H1 (cell line): Measurements from ENCODE around the gene NCOA6. TPM values are rescaled to one million over a fixed set of nuclear protein-coding genes. Genes with fewer than 3 reads are reported as not detected.

Experiments used
- CEBPB ChIP-seq: IDR thresholded peaks from 2 replicates; pipeline ENCODE4 v1.6.1; 2012; ENCODE audit warnings: low read depth, low read length
- CHD7 ChIP-seq: fragments of 300-600 bp; sonication (generic); IDR thresholded peaks from 2 replicates; pipeline ENCODE4 v1.7.1; 2012; ENCODE audit warnings: low read length, moderate library complexity, mild to moderate bottlenecking, inconsistent platforms; ENCODE audit not compliant: insufficient replicate concordance
- PHF8 ChIP-seq: fragments of 200-600 bp; sonication (generic); conservative IDR thresholded peaks from 2 replicates; pipeline ENCODE4 v1.7.1; 2012; ENCODE audit warnings: low read depth, mild to moderate bottlenecking, inconsistent platforms, low read length, moderate library complexity
- polyA plus RNA-seq, 7 experiments: library from polyadenylated mRNA; depleted of rRNA in 3 of 7; stranded (reverse) in 5 of 7; unstranded in 2 of 7; fragments of >200 nt in 5 of 7; fragments of 200-250 nt in 2 of 7; gene quantifications; 1 replicate in 5 of 7; 2 replicates in 1 of 7; 4 replicates in 1 of 7; pipeline versions ENCODE4 v1.2.1 to v1.2.3, GENCODE V29; 2011 to 2013; ENCODE audit warnings: missing spikeins in 2 of 7, mixed read lengths in 2 of 7
- total RNA-seq: library from RNA; stranded (reverse); fragmentation: NEBNext Ultra II Directional; extraction: Animal tissue kit (Norgen Biotek cat#: 25700); gene quantifications from 2 replicates; pipeline ENCODE4 v1.2.1, GENCODE V29; 2021

NCOA6 gene
- total and polyA plus RNA-seq, 2 of the 8 experiments (the other 6 are each of a cell fraction or from before 2014, with no cell fraction given): 9.0 to 9.5 TPM

GRCh38 chr20:34815636-34816035 lies 9.8 kb downstream of the NCOA6 start (continued):
- no peak for TF ChIP-seq CHD7
- no peak for TF ChIP-seq PHF8
- TF ChIP-seq CEBPB: no peak
